GM18870 (cell line): ENCODE measurements around the gene AKIRIN2.
A peak's percentile ranks its signal among the peaks of the same experiment; 100 is the strongest.
"Not testable (repeated sequence)": the region's sequence is repeated elsewhere in the genome, so short reads cannot be mapped to it uniquely, and the experiment has no call there.

ENCODE experiments used
- ATAC-seq: cut with Tn5 transposase; IDR thresholded peaks from one replicate; pipeline ENCODE4 v1.9.1; 2021; ENCODE audit warnings: moderate library complexity; ENCODE audit not compliant: unreplicated experiment

AKIRIN2 gene

GRCh38 chr6:87718662-87719433, 16.8 kb upstream of the AKIRIN2 start:
- ATAC-seq, result no peak

DNA sequence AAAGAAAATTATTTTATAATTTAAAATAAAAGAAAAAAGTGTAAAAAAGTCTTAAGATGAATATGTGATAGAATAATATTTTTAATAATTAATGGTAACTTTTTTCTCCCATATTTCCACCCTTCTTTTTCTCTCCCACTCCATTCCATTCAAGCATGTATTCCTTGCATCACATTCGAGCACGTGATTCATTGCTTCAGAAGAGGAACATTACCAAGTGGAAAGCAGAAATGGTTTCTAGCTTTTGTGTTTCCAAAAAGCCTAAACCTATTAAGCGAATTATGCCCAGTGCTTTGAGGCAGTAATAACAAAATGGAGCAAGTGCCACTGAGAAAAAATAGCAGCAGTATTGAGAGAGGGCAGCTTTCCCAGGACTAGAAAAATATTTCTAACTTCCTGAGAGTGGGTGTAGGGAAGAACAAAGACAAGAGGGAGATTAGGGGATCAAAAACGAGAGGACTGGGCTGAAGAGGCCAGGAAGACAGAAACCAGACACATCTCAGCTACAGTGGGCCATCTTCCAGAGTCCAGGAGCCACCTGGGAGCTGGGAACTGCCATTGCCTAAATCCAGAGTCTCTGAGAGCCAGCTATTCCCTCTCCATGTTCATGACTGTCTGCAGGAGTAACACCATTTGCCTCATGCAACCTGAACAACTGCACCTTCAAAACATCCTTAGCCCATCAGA, 15.0 kb upstream of the AKIRIN2 start:
- ATAC-seq, result no peak

DNA sequence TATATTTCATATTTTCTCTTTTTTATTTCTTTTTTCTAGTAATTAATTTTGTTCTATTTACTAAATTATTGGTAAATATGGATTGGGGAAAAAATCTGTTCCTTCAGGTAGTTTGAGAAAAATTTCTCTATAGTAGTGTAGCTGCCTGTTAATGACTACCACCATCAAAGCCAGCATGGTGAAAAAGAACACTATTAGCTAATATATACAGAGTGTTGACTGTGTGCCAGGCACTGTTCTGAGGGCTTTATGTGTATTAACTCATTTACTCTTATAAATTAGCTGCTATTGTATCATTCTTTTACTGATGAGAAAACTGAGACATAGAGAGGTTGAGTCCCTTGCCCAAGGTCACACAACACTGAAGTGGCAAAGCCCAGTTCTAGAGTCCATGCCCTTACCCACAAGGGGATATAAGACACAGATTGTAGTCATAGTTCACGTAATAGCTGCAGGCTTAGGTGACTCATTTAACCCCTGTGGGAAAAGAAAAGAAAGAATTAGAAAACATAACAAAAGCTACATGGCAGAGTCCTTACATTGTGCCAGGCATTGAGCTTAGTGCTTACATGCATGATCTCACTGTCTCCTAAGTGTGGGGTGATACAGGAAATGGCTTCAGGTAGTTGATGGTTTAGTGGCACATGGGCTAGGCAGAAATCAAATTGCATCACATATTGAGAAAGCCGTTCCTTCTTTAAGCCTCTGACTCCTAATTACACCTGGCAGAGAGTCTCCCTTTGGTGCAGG, 12.2 kb upstream of the AKIRIN2 start:
- ATAC-seq, result peak; percentile 77

DNA sequence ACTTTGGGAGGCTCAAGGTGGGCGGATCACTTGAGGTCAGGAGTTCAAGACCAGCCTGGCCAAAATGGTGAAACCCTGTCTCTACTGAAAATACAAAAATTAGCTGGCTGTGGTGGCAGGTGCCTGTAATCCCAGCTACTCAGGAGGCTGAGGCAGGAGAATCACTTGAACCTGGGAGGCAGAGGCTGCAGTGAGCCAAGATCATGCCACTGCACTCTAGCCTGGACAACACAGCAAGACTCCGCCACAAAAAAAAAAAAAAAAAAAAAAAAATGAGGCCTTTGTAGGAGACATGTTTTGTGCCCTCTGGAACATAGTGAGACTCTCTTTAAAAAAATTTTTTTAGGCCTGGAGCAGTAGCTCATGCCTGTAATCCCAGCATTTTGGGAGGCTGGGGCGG, 10.7 kb upstream of the AKIRIN2 start:
- not testable (repeated sequence) for ATAC-seq

DNA sequence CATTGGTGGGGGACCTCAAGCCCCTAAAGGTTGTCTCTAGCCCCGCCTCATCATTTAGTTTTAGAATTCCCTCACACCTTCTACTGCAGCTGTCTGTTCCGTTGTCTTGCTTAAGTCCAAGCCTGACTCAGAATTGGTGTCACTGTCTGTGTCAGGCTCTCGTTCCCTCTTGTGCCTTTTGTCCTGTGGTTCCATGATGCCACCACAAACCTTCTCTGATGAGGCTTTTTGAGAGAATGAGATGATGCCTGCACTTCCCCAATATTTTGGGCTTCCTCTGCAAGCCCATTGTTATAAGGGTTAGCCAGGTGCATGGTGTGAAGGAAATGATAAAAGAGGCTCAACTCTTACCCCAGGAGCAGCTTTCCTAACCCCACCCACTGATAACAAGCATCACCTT, 8.1 kb upstream of the AKIRIN2 start:
- ATAC-seq, result no peak

DNA sequence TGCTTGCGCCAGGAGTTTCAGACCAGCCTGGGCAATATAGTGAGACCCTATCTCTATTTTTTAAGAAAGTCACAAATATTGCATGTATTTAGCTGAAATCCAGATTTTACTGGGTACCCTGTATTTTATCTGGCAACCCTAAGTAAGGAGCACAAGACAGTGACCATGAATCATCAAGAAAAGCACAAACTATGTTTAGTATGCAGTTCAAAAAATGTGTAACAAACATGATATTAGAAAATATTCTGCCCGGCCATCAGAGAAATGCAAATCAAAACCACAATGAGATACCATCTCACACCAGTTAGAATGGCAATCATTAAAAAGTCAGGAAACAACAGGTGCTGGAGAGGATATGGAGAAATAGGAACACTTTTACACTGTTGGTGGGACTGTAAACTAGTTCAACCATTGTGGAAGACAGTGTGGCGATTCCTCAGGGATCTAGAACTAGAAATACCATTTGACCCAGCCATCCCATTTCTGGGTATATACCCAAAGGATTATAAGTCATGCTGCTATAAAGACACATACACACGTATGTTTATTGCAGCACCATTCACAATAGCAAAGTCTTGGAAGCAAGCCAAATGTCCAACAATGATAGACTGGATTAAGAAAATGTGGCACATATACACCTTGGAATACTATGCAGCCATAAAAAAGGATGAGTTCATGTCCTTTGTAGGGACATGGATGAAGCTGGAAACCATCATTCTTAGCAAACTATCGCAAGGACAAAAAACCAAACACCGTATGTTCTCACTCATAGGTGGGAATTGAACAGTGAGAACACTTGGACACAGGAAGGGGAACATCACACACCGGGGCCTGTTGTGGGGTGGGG, 6.8 kb upstream of the AKIRIN2 start:
- not testable (repeated sequence) for ATAC-seq

DNA sequence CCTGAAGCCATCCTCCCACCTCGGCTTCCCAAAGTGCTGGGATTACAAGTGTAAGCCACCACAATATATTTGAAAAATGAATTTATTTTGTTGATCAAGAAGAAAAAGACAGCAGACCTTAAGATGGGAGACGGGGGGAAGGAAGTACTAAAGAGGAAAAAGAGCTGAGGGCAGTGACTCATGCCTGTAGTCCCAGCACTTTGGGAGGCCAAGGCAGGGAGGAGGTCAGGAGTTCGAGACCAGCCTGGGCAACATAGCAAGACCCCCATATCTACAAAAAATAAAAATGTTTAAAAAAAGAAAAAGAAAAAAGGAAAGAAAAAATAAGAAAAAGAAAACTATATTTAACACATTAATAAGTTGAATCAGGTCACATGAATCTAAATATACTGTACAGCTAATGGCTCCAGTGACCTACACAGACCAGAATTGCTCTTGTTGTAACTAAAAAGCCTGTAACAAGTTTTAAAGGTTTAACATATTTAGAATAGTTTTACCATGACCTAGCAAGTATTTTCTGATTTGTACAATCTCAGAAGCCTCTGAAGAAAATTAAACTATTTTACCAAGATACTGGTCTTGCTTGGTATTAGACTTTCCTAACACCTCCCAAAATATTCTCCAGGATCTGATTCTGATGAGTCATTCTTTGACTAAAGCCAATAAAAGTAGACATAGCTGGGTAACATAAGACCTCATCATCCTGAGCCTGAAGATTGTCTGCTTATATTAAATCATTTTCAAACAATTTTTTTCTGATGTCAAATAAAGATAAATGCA, 4.3 kb upstream of the AKIRIN2 start:
- no peak for ATAC-seq

- ATAC-seq, result peak; percentile 64
These were observed 3.1 kb upstream of the AKIRIN2 start for GRCh38 chr6:87705070-87705691.

- ATAC-seq, result not testable (repeated sequence)
These were observed 1.0 kb upstream of the AKIRIN2 start for GRCh38 chr6:87703039-87703438.

DNA sequence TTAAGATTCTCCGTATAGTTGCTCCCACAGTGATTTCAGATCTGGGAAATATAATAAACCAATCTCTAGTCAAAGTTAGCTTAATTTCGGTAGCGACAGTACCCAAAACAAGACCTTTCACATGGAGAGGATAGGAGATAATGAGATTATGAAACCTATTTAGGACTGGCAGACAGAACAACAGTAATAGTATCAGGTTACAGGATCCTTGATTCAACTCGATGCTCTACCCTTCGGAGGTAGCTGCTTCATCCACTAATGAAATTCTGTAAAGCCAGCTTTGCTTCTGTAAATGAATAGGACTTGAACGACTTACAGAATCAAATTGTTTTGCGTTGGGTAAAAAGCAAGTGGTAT, 534 bp upstream of the AKIRIN2 start:
- peak; percentile 11 for ATAC-seq

DNA sequence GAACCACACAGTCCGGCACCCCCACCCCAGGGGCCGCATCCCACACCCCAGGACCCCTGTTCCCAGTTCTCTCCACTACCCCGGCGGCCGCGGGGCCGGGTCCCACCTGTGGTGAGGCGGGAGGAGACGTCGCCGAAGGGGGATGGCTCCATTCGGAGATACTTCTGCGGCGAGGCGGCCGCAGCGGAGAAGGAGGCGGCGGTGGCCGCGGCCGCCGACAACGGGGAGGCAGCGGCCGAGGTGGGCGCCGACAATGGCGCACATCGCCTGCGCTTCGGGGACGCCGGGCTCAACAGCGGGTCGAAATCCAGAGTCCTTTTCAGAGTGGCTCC, 723 bp downstream of the AKIRIN2 start:
- no peak for ATAC-seq

DNA sequence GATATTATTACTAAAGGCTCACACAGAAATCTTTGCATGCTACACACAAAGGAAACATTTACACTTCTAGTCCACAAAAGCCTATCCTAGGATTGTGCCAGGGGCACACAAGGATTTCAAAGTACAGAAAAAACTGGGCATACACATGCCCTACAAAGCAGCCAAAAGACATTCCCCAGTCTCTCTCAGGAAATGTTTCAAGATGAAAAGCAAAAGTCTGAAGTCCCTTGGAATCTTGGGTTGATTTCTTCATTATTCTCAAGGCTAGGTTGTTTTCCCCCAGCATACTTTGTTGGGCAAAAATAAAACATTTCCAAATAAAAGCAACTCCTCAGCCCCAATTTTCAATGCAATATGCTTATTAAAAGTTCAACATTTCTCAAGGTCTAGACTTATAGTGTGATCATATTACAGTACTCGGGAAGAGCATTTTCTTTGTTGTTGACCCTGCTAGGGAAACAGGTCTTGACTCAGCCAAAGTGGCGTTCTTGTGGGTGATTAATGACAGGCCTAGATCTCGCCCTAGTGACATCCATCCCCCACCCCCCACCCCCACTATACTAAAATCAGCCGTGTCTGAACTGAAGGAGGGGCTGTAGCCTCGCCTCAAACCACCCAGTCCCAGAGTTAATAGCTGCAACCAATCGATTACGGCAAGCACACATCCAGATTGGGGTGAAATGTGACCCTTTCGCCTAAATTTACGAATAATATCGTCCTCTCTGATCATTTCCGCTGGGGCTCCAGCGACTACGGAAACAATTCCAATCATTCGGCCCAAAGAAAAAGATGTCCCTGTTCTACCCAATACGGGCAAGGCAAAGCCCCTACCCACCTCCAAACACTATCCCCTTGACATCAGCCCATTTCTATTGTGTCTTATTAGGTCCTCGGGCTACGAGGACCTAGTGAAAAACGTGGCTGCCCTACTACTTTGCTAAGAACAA, 1.4 kb downstream of the AKIRIN2 start:
- no peak for ATAC-seq

DNA sequence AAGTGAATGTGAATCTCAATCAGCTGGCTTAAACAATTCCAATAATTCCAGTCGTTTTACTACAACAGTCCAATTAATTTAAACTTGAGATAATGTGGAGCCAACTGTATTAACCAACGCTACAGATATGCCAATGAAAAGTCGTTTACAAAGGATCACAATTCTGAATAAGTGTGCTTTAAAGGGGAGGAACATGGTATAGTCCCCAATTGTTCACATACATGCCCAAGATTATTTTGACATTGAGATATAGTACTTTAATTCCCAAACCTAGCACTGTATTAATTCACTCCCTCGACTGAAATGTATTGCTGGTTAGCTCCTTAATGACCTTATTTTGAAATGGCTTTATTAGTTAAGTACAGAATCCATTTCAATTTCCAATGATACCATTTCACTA, 2.5 kb downstream of the AKIRIN2 start:
- no peak for ATAC-seq

DNA sequence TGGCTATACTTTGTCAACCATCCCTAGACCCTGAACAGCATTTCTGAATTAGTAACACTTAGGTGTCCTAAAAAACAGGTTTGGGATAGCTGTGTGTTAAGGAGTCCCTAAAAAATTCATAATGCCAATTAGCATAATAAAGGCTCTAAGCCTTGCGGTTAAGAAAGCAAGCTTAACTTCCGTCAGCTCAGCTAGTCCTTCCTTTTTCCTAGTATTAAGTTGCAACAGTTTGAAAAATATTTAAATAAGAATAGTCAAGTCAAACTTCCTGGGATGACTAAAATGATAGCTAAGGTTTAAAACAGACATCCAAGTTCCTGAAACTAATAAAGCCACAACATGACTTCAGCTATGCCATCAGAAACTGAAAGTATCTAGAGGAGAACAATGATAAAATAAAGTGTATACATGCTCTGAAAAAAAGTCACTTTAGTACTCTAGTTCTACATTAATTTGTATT, 3.5 kb downstream of the AKIRIN2 start:
- ATAC-seq, result peak; percentile 25

- no peak for ATAC-seq
These were observed 4.2 kb downstream of the AKIRIN2 start for GRCh38 chr6:87697581-87698546.

- not testable (repeated sequence) for ATAC-seq
These were observed 5.2 kb downstream of the AKIRIN2 start for GRCh38 chr6:87696817-87697216.

DNA sequence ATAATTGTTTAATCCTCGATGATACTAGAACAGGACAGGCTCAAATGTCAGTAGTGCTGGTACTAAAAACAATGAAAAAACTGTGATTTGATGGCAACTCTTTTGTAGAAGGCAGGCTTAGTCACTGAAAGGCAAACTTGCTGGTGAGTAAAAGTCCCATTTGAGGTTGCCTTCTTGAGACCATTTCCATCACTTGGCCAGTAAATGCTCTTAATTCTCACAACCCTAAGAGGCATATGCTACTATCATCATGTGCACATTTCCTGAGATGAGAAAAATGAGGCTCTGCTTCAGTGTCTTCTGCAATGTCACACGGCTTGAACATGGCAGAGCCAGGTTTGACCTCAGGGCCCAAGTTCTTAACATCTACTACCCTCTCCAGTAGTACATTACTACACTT, 9.9 kb downstream of the AKIRIN2 start:
- ATAC-seq, result no peak

DNA sequence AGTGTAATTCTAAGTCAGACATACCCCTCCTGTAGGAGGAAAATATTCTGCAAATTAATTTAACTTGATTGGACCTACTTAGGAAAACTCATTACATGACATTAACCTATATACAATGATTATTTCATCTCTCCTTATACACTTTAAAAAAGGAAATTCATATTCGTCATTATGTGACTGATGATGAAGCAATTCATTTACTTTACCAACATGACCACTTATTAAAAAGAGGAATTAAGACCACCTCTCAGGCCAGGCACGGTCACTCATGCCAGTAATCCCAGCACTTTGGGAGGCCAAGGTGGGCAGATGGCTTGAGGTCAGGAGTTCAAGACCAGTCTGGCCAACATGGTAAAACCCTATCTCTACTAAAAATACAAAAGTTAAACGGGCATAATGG, 11.6 kb downstream of the AKIRIN2 start:
- no peak for ATAC-seq
